ENCODE data around the gene IL15RA.

Gene IL15RA

DNA sequence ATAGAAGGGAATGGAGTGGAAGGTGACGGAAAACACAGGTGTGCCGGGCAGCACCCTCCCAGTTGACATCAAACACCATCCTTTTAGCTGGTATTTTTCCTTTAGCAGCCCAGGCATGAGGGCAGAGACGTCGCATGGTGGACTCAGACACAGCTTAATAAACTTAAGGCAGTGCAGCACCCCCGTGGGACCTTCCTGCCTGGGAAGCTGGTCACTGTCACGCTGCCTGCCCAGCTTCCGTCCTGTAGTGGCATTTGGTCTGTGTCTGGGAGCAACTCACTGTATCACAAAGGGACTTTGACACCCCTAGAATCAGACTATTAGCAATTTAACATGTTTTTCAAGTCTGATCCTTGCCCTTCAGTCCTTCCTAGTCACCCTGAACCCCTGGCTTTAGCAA is 35.8 kb downstream of the IL15RA start:
- Histone ChIP-seq H3K36me3 (ENCODE audit: low read depth) (no peaks in the 10 kb centered on the region), H3K27me3 (ENCODE audit: insufficient read depth, poor library complexity, severe bottlenecking) (no peaks in the 10 kb centered on the region), H3K27ac (ENCODE audit: poor library complexity, severe bottlenecking) (no peak overlapping the region), H3K4me3 (ENCODE audit: severe bottlenecking) (no peak overlapping the region), H3K4me1 (ENCODE audit: insufficient read depth, poor library complexity, severe bottlenecking) (peaks cover 23% of the 10 kb centered on the region), H3K9me3 (ENCODE audit: severe bottlenecking) (no peaks in the 10 kb centered on the region)
- DNase-seq (ENCODE audit: low spot score) (no peak), ATAC-seq (ENCODE audit: low read depth) (no peak)
- TF ChIP-seq, protein P1, sequence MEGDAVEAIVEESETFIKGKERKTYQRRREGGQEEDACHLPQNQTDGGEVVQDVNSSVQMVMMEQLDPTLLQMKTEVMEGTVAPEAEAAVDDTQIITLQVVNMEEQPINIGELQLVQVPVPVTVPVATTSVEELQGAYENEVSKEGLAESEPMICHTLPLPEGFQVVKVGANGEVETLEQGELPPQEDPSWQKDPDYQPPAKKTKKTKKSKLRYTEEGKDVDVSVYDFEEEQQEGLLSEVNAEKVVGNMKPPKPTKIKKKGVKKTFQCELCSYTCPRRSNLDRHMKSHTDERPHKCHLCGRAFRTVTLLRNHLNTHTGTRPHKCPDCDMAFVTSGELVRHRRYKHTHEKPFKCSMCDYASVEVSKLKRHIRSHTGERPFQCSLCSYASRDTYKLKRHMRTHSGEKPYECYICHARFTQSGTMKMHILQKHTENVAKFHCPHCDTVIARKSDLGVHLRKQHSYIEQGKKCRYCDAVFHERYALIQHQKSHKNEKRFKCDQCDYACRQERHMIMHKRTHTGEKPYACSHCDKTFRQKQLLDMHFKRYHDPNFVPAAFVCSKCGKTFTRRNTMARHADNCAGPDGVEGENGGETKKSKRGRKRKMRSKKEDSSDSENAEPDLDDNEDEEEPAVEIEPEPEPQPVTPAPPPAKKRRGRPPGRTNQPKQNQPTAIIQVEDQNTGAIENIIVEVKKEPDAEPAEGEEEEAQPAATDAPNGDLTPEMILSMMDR (IDR thresholded peaks at IDR 0.05; ENCODE audit: poor library complexity, severe bottlenecking), result no peak

DNA sequence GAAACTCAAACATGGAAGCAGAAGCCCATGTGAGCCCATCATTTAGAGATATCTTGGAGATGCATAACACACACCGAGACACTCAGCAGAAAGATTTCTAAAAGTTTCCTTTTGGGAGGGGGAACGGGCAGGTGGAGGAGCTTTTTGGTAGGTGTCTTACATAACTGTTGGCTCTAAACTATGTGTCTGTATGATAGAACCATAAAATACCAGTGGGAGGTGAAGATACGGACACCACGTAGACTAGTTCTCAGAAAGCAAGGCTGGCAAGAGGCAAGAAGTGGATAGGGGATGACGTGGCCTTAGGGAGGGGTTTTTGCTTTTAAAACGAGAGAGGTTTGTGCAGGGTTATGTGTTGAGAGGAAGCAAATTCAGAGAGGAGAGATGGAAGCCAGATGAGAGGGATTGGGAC is 36.5 kb downstream of the IL15RA start:
- no peak for DNase-seq (ENCODE audit: low spot score)

DNA sequence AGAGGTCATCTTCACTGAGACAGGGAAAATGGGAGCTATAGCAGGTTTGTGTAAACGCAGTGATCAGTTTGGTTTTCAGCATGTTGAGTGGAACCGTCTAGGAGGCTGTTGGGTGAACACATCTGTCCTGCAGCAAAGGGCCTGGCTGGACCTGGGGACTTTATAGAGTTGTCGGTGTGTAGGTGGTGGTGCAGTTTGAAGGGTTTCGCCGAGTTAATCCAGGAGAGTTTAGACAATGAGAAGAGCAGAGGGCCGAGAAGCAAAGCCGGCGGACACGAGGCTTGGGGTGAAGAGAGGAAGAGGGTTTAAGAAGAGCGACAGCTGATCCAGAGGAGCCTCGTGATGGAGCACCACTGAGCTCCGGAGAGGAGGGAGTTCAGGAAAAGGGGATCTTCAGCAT is 39.1 kb downstream of the IL15RA start:
- ATAC-seq (ENCODE audit: low read depth), result no peak
- peaks cover 10% of the 10 kb centered on the region; the same call in 1 of the 2 replicates for H3K36me3 ChIP-seq (ENCODE audit: low read depth)
- no peak for DNase-seq (ENCODE audit: low spot score)
- TF ChIP-seq, protein P1 (IDR thresholded peaks at IDR 0.05; ENCODE audit: poor library complexity, severe bottlenecking), result no peak
- no peak overlapping the region for H3K4me3 ChIP-seq (ENCODE audit: severe bottlenecking)
- no peak overlapping the region for H3K27ac ChIP-seq (ENCODE audit: poor library complexity, severe bottlenecking)
- no peaks in the 10 kb centered on the region for H3K27me3 ChIP-seq (ENCODE audit: insufficient read depth, poor library complexity, severe bottlenecking)
- H3K4me1 ChIP-seq (ENCODE audit: insufficient read depth, poor library complexity, severe bottlenecking), result no peaks in the 10 kb centered on the region
- H3K9me3 ChIP-seq (ENCODE audit: severe bottlenecking), result no peaks in the 10 kb centered on the region

More for the DNA sequence above, 36.5 kb downstream of the IL15RA start:
- no peaks in the 10 kb centered on the region for H3K27me3 ChIP-seq (ENCODE audit: insufficient read depth, poor library complexity, severe bottlenecking)
- no peak overlapping the region for H3K27ac ChIP-seq (ENCODE audit: poor library complexity, severe bottlenecking)
- H3K4me3 ChIP-seq (ENCODE audit: severe bottlenecking), result no peak overlapping the region
- no peaks in the 10 kb centered on the region; the same call in 1 of the 2 replicates for H3K36me3 ChIP-seq (ENCODE audit: low read depth)
- TF ChIP-seq, protein P1 (IDR thresholded peaks at IDR 0.05; ENCODE audit: poor library complexity, severe bottlenecking), result no peak
- no peak for ATAC-seq (ENCODE audit: low read depth)
- H3K4me1 ChIP-seq (ENCODE audit: insufficient read depth, poor library complexity, severe bottlenecking), result peaks cover 20% of the 10 kb centered on the region
- no peaks in the 10 kb centered on the region for H3K9me3 ChIP-seq (ENCODE audit: severe bottlenecking)

DNA sequence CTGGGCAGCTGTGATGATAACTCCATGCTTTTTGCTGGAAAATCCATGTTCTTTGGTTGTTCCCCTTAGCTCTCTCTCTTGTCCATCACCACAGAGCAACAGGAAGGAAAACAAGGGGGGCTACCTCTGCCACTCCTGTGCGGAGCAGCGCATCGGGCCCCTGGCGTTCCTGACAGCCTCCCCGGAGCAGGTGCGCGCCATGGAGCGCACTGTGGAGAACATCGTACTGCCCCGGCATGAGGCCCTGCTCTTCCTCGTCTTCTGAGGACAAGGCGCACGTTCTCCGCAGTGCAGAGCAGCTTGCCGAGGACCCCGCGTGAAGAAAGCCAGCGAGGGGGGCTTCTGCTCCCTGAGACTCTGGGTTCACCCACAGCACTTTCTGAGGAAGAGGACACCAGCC is 40.3 kb downstream of the IL15RA start:
- TF ChIP-seq, protein P1 (IDR thresholded peaks at IDR 0.05; ENCODE audit: poor library complexity, severe bottlenecking), result no peak
- Histone ChIP-seq H3K9me3 (ENCODE audit: severe bottlenecking) (no peaks in the 10 kb centered on the region), H3K36me3 (ENCODE audit: low read depth) (peaks cover 17% of the 10 kb centered on the region; the same call in 1 of the 2 replicates), H3K4me1 (ENCODE audit: insufficient read depth, poor library complexity, severe bottlenecking) (no peaks in the 10 kb centered on the region), H3K27ac (ENCODE audit: poor library complexity, severe bottlenecking) (no peak overlapping the region), H3K4me3 (ENCODE audit: severe bottlenecking) (no peak overlapping the region), H3K27me3 (ENCODE audit: insufficient read depth, poor library complexity, severe bottlenecking) (no peaks in the 10 kb centered on the region)
- ATAC-seq (ENCODE audit: low read depth), result no peak
- no peak for DNase-seq (ENCODE audit: low spot score)

DNA sequence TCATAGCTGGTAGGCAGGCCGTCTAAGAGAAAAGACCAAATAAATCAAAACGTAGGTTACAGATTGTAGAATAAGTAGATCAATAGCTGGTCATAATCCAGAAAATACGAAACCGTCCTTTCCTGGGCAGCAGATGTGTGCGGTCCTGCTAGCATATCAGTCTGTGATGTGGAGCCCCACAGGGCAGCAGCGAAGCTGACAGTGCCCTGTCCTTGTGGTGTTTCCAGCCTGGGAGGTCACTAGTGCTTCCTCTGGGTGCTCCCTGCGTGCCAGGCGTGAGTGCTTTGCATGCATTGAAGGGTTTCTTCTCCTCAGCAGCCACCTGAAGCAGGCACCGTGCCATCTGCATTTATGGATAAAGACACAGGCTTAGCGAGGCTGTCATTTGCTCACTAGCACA is 41.7 kb downstream of the IL15RA start:
- no peak overlapping the region for H3K4me3 ChIP-seq (ENCODE audit: severe bottlenecking)
- TF ChIP-seq, protein P1 (IDR thresholded peaks at IDR 0.05; ENCODE audit: poor library complexity, severe bottlenecking), result no peak
- ATAC-seq (ENCODE audit: low read depth) (no peak), DNase-seq (ENCODE audit: low spot score) (no peak)
- H3K36me3 ChIP-seq (ENCODE audit: low read depth), result peaks cover 30% of the 10 kb centered on the region
- H3K9me3 ChIP-seq (ENCODE audit: severe bottlenecking), result no peaks in the 10 kb centered on the region
- no peaks in the 10 kb centered on the region for H3K27me3 ChIP-seq (ENCODE audit: insufficient read depth, poor library complexity, severe bottlenecking)
- H3K4me1 ChIP-seq (ENCODE audit: insufficient read depth, poor library complexity, severe bottlenecking), result no peaks in the 10 kb centered on the region
- H3K27ac ChIP-seq (ENCODE audit: poor library complexity, severe bottlenecking), result no peak overlapping the region
